ENCODE measurements around the gene OR4D11.
"Not testable (repeated sequence)": the region's sequence is repeated elsewhere in the genome, so short reads cannot be mapped to it uniquely, and the experiment has no call there.

Gene OR4D11

DNA sequence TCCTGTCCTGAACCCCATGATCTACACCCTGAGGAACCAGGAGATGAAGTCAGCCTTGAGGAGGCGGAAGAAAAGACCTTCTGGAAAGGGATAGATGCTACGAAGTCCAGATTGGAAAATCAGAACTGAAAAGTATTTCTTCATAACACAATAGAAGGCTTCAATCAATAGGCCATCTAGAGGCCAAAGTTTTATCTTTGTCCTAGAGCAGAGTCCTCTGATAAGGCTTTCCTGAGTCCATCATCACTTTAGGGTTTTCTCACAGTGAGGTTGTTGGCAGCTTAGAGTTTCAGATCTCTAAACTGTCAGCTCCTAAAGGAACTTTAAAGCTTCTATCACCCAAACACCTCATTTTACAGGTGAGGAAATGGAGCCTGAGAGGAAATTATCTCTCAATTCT, 29.2 kb downstream of the OR4D11 start:
- TF ChIP-seq, protein P1, sequence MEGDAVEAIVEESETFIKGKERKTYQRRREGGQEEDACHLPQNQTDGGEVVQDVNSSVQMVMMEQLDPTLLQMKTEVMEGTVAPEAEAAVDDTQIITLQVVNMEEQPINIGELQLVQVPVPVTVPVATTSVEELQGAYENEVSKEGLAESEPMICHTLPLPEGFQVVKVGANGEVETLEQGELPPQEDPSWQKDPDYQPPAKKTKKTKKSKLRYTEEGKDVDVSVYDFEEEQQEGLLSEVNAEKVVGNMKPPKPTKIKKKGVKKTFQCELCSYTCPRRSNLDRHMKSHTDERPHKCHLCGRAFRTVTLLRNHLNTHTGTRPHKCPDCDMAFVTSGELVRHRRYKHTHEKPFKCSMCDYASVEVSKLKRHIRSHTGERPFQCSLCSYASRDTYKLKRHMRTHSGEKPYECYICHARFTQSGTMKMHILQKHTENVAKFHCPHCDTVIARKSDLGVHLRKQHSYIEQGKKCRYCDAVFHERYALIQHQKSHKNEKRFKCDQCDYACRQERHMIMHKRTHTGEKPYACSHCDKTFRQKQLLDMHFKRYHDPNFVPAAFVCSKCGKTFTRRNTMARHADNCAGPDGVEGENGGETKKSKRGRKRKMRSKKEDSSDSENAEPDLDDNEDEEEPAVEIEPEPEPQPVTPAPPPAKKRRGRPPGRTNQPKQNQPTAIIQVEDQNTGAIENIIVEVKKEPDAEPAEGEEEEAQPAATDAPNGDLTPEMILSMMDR (IDR thresholded peaks at IDR 0.05; ENCODE audit: extremely low read depth, missing control alignments) = no peak
- no peak for DNase-seq (ENCODE audit: low spot score)

DNA sequence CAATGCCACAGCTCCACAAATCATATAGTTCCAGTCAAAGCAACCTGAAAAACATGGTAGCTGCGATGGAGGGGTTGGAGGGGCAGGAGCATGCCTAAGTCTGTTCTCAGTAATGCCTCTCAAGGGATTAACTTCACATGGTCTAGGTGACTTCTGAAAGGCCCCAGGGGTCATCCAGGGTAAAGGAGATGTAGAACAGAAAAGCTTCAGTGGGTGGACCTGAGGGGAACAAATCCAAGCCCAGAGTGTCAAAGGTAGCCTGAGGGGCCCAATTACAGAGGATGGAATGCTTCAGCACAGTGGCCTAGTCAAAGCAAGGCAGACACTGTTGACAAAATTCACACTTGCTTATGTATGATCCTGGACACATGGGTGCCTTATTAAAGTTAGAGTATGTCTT, 31.3 kb downstream of the OR4D11 start:
- TF ChIP-seq, protein P1 (IDR thresholded peaks at IDR 0.05; ENCODE audit: extremely low read depth, missing control alignments) = no peak
- no peak for DNase-seq (ENCODE audit: low spot score)

DNA sequence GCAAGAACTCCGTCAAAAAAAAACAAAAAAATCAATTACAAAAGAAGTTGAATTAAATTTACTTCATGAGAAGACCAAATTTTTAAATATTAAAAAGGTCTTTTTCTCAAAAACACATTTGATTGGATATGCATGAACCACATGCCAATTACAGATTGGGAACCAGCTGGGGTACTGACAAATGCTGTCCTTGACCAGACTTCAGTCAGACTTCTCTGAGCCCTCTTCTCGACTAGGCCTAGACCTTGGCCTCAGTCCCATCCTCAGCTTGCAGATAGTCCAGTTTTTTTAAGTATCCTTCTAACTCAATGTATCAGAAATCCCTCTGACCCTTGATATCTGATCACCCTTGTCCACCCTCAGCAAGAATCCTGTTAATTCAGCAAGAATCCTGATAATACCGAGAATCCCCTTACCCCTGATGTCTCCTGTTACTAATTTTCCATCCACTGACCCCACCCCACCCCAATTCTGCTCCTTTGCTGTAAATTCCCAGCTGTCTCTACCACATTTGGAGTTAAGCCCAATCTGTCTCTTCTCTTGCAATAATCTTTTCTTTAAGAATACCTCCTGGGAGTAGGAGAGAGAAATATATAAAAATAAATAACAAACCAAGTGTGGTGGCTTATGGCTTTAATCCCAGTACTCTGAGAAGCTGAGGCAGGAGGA, 38.9 kb downstream of the OR4D11 start:
- TF ChIP-seq, protein P1 (IDR thresholded peaks at IDR 0.05; ENCODE audit: extremely low read depth, missing control alignments) = no peak
- no peak for DNase-seq (ENCODE audit: low spot score)

DNA sequence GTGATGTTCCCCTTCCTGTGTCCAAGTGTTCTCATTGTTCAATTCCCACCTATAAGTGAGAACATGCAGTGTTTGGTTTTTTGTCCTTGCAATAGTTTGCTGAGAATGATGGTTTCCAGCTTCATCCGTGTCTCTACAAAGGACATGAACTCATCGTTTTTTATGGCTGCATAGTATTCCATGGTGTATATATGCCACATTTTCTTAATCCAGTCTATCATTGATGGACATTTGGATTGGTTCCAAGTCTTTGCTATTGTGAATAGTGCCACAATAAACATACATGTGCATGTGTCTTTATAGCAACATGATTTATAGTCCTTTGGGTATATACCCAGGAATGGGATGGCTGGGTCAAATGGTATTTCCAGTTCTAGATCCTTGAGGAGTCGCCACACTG, 40.3 kb downstream of the OR4D11 start:
- DNase-seq (ENCODE audit: low spot score) = not testable (repeated sequence)

DNA sequence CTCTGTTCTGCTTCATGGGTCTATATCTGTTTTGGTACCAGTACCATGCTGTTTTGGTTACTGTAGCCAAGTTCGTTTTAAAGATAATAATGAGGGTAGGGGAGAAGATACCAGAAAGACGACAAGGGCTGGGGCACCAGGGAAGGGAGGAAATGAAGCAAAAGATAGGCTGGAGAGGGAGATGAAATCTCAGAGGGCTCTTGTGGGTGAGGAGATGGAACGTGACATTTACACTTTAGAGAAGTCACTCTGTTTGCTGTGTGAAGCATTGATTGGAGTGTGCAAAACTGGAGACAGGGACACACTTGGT, 41.4 kb downstream of the OR4D11 start:
- no peak for DNase-seq (ENCODE audit: low spot score)
- TF ChIP-seq, protein P1 (IDR thresholded peaks at IDR 0.05; ENCODE audit: extremely low read depth, missing control alignments) = no peak

DNA sequence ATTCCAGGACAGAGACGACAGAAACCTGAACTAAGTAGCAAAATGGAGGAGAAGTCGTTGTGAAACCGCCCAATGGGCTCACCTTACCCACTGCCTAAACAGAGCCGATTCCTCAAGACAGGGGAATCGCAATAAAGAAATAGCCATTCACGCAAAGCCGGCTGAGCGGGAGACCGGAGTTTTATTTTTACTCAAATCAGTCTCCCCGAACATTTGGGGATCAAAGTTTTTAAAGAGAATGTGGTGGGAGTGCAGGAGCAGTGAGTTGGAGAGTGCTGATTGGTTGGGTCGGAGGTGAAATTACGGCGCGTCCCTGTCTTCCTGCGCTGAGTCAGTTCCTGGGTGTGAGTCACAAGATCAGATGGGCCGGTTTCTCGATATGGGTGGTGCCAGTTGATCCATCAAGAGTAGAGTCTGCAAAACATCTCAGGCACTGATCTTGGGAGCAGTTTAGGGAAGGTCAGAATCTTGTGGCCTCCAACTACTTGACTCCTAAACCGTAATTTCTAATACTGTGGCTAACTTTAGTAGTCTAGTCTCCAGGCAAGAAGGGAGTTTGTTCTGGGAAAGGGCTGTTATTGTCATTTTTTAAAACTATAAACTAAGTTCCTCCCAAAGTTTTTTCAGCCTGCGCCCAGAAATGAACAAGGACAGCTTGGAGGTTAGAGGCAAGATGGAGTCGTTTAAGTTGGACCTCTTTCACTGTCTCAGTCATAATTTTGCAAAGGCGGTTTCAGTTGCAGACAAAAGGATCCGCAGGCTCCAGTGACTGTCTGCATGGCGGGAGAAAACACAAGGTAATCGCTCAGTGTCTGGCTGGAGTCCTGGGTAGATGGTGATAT, 42.0 kb downstream of the OR4D11 start:
- no peak for DNase-seq (ENCODE audit: low spot score)
- TF ChIP-seq, protein P1 (IDR thresholded peaks at IDR 0.05; ENCODE audit: extremely low read depth, missing control alignments) = no peak

DNA sequence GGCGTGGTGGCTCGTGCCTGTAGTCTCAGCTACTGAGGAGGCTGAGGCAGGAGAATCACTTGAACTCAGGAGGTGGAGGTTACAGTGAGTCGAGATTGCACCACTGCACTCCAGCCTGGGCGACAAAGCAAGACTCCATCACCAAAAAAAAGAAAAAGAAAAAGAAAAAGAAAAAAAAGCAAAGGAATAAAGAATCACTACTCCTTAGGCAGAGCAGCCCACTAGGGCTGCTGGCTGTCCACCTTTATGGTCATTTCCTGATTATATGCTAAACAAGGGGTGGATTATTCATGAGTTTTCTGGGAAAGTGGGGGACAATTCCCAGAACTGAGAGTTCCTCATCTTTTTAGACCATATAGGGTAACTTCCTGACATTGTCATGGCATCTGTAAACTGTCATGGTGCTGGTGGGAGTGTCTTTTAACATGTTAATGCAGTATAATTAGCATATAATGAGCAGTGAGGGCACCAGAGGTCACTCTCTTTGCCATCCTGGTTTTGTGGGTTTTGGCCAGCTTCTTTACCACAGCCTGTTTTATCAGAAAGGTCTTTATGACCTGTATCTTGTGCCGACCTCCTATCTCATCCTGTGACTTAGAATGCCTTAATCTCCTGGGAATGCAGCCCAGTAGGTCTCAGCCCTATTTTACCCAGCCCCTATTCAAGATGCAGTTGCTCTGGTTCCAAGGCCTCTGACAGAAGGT, 44.4 kb downstream of the OR4D11 start:
- DNase-seq (ENCODE audit: low spot score) = not testable (repeated sequence)

DNA sequence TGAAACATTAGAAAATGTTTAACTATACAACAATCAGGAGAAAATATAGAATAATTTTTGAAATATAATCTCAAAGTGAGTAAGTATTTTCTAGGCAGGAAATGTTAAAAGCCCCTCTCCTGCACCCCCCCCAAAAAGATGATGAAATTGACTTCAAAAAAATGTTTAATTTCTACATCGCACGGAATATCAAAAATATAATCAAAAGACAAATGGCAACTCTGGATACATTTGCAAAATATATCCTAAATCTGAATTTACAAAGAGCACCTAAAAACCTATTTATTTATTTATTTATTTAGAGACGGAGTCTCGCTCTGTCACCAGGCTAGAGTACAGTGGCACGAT, 44.9 kb downstream of the OR4D11 start:
- TF ChIP-seq, protein P1 (IDR thresholded peaks at IDR 0.05; ENCODE audit: extremely low read depth, missing control alignments) = no peak
- DNase-seq (ENCODE audit: low spot score) = no peak

Data from GM20000 (cell line).